Prostate gland (tissue), 2 donors: ENCODE data around the gene NOL3. TPM values are rescaled to one million over a fixed set of nuclear protein-coding genes. Genes with fewer than 3 reads are reported as not detected.

ENCODE experiments used
- DNase-seq: peaks from one replicate; pipeline ENCODE4 v3.0.0-alpha.2; 2019; ENCODE audit warnings: low spot score
- H3K27ac ChIP-seq, 2 donors: fragments of 200-600 bp; sonication (generic); 2 replicates each; pipeline ENCODE4 v1.5.1; 2017 to 2019
- H3K27me3 ChIP-seq: fragments of 200-600 bp; sonication (generic); replicated peaks from 2 replicates; pipeline ENCODE4 v1.5.1; 2019; ENCODE audit not compliant: insufficient read depth
- H3K36me3 ChIP-seq, 2 donors: fragments of 200-600 bp; sonication (generic); 1 replicate in 1 of 2; 2 replicates in 1 of 2; pipeline versions ENCODE4 v1.5.1 to v1.8.1; 2017 to 2019
- H3K4me1 ChIP-seq: fragments of 200-600 bp; sonication (generic); replicated peaks from 2 replicates; pipeline ENCODE4 v1.5.1; 2019
- H3K4me3 ChIP-seq, 2 donors: fragments of 200-600 bp; sonication (generic); 2 replicates each; pipeline ENCODE4 v1.5.1; 2017 to 2019
- H3K9me3 ChIP-seq: fragments of 200-600 bp; sonication (generic); 2 replicates; pipeline ENCODE4 v1.5.1; 2017
- CTCF ChIP-seq, 4 experiments: fragments of 200-600 bp in 2 of 4; fragments of 450-650 bp in 2 of 4; sonication (generic) in 2 of 4; IDR thresholded peaks; 1 replicate in 3 of 4; 2 replicates in 1 of 4; pipeline ENCODE4 v1.5.1; 2016 to 2019; ENCODE audit warnings: antibody characterized with exemption in 4 of 4, mild to moderate bottlenecking in 2 of 4, moderate library complexity in 2 of 4
- POLR2A ChIP-seq: fragments of 450-650 bp; IDR thresholded peaks from one replicate; pipeline ENCODE4 v1.6.1; 2016; ENCODE audit warnings: antibody characterized with exemption, mild to moderate bottlenecking
- POLR2AphosphoS5 ChIP-seq: sonication (generic); formaldehyde crosslinking; IDR thresholded peaks from one replicate; pipeline ENCODE4 v1.6.1; 2017; ENCODE audit warnings: antibody characterized with exemption
- WGBS: methylation state at CpG from one replicate; pipeline ENCODE4 v1.1.5; 2018; 5-methylcytosine and 5-hydroxymethylcytosine counted together
- intact Hi-C: fragments of 100-400 bp; cut with DNase I; formaldehyde crosslinking; loops from one replicate; pipeline ENCODE4 v1.14.2; 2022
- total RNA-seq, 2 donors: library from RNA; depleted of rRNA; stranded (reverse); fragments of >200 nt; gene quantifications; one replicate each; pipeline ENCODE4 v1.1.0, GENCODE V29; 2016

The NOL3 gene
- total RNA-seq, 2 donors from 2014 or later = 60.8 to 129 TPM

GRCh38 chr16:67146523-67147357, 23.6 kb upstream of the NOL3 start:
- intact Hi-C loops = loop anchor here (5.0 kb wide), 1 partner anchor 34 kb away; no protein-coding TSS in a partner anchor
- Histone ChIP-seq H3K9me3 (no peaks in the 10 kb centered on the region), H3K4me1 (no peaks in the 10 kb centered on the region), H3K27ac (peak overlapping the region in 1 of 2 donors; percentile 21), H3K36me3 (peaks cover 4 to 10% of the 10 kb centered on the region in 2 donors), H3K27me3 (no peaks in the 10 kb centered on the region), H3K4me3 (no peak overlapping the region)
- no peak for TF ChIP-seq POLR2AphosphoS5
- WGBS = 81% methylated on average over 7 of the region's 7 CpGs
- no peak for DNase-seq

- intact Hi-C loops = loop anchor here (5.0 kb wide), 1 partner anchor 35 kb away; no protein-coding TSS in a partner anchor
- no peaks in the 10 kb centered on the region for H3K27me3 ChIP-seq
- H3K27ac ChIP-seq = peak overlapping the region in 1 of 2 donors; percentile 21
- H3K9me3 ChIP-seq = no peaks in the 10 kb centered on the region
- no peaks in the 10 kb centered on the region for H3K4me1 ChIP-seq
- DNase-seq = no peak
- TF ChIP-seq CTCF (IDR thresholded peaks at IDR 0.05) = no peak
- TF ChIP-seq POLR2AphosphoS5 = peak; percentile 65
- no peak for TF ChIP-seq POLR2A
- peaks cover 0 to 9% of the 10 kb centered on the region in 2 donors for H3K36me3 ChIP-seq
- H3K4me3 ChIP-seq = no peak overlapping the region
- WGBS = 43% methylated on average over 4 of the region's 4 CpGs
Measured at GRCh38 chr16:67147437-67148140, 22.7 kb upstream of the NOL3 start.

GRCh38 chr16:67148221-67148620, 22.1 kb upstream of the NOL3 start:
- Histone ChIP-seq H3K4me3 (no peak overlapping the region), H3K9me3 (no peaks in the 10 kb centered on the region), H3K36me3 (peaks cover 0 to 9% of the 10 kb centered on the region in 2 donors), H3K27ac (no peak overlapping the region), H3K4me1 (no peaks in the 10 kb centered on the region), H3K27me3 (no peaks in the 10 kb centered on the region)
- intact Hi-C loops = loop anchor here (5.0 kb wide), 1 partner anchor 36 kb away; no protein-coding TSS in a partner anchor
- DNase-seq = no peak
- WGBS = 88% methylated on average over 2 of the region's 2 CpGs
- no peak for TF ChIP-seq CTCF (IDR thresholded peaks at IDR 0.05)
- TF ChIP-seq POLR2A = no peak
- no peak for TF ChIP-seq POLR2AphosphoS5

- intact Hi-C loops = loop anchor here (5.0 kb wide), 1 partner anchor 36 kb away; no protein-coding TSS in a partner anchor
- H3K27me3 ChIP-seq = no peaks in the 10 kb centered on the region
- no peak overlapping the region for H3K27ac ChIP-seq
- no peak for DNase-seq
- H3K4me1 ChIP-seq = no peaks in the 10 kb centered on the region
- H3K9me3 ChIP-seq = no peaks in the 10 kb centered on the region
- TF ChIP-seq POLR2AphosphoS5 (no peak), CTCF (IDR thresholded peaks at IDR 0.05) (no peak), POLR2A (no peak)
- no peak overlapping the region for H3K4me3 ChIP-seq
- peaks cover 0 to 9% of the 10 kb centered on the region in 2 donors for H3K36me3 ChIP-seq
- WGBS = 80% methylated on average over 11 of the region's 11 CpGs
Measured at GRCh38 chr16:67148656-67149275, 21.6 kb upstream of the NOL3 start.
